ENCODE results near the gene FAM83C. TPM values are rescaled to one million over a fixed set of nuclear protein-coding genes. Genes with fewer than 3 reads are reported as not detected.

Gene FAM83C
- not detected for polyA plus RNA-seq (2012; ENCODE audit: missing spikeins)

DNA sequence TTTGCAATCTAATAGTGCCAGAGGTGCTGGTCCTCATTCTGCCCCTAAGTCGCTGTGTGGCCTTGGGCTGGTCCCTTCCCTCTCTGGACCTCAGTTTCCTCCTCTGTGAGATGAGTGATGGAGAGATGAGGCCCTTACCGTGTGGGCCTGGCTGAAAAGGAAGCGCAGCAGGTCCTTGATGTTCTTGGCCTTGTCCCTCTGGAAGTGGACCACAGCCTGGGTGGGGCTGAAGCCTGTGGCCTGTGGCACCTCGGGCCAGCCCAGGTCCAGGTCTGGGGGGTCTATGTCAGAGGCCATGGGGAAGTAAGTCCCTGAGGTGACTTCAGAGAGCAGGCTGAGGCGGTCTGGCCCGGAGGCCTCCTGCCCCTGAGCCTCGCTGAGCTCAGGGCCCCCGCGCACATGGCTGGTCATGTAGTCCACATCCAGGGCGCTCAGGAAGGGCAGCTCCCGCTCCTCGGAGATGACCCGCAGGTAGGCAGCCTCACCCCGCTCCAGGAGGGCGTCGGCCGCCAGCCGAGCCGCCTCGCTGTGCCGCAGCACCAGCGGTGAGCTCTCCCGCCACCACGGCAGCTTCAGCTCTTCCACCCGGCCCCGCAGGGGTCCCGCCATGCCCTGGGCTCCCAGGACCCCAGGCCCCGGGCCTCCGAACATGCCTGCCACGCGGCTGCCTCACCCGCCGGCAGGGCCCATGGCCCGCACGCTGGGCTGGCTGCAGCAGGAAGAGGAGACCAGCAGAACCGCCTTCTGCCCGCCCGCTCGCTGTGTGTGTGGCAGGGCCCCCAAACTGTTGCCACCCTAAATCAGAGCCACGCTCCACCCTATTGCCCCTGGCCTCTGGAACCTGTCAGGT, at the start of gene FAM83C:
Gene FAM83C, minus strand, starts transcription at position 772 of the 850 bp plus-strand sequence. Its CDS starts 121 bp downstream, at position 651.
- DNase-seq (ENCODE audit: insufficient read length) (no peak), FAIRE-seq (no peak)
- TF ChIP-seq POLR2A (IDR thresholded peaks at IDR 0.05; ENCODE audit: low read depth, low read length) = no peak
- no peak for TF ChIP-seq POLR2AphosphoS5 (IDR thresholded peaks at IDR 0.05; ENCODE audit: low read depth, low read length)
- TF ChIP-seq TAF1 (IDR thresholded peaks at IDR 0.05; ENCODE audit: borderline replicate concordance, low read depth, low read length) = no peak

DNA sequence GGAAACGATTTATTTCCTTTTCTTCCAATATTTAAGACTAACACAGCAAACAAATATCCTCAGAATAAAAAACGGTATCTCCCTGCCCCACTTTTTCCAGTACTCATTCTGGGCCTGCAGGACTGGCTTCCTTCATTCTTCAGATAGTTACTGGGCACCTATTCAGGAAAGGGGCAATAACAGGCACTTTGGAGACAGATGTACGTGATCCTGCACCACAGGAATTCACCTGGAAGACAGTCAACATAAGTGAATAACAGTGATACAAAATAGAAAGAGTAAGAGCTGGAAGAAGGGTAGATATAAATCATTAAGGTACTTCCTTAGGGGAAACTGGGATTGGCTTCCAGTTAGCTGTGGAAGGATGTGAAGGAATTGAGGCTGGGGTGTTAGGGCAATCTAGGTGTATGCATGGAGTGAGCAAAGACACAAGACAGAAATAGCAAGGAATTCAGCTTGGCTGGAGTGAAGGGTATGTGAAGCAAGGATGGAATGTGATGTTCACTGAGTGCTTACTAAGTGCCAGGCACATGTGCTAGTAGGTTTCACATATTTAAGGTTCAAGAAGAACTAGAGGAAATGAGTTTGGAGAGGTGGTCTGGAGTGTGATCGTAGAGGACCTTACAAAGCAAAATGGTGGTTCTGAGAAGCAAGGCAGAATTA, 49.3 kb upstream of the FAM83C start:
- DNase-seq (ENCODE audit: insufficient read length) = no peak
- FAIRE-seq = no peak

DNA sequence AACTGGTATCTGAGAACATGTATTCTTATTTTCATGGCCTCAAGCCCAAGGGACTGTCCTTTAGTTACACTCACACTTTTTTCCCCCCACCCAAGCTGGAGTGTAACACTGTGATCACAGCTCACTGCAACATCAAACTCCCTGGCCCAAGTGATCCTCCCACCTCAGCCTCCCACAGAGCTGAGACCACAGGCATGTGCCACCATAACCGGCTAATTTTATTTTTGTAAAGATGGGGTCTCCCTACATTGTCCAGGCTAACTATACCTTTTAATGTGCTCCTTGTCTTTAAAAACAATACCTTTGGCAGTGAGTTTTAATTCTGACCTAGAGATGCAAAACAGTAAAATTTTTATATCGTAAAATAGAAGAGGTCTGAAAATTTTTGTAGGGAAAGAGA, 48.2 kb upstream of the FAM83C start:
- TF ChIP-seq TAF1 (IDR thresholded peaks at IDR 0.05; ENCODE audit: borderline replicate concordance, low read depth, low read length) = no peak
- no peak for TF ChIP-seq POLR2A (IDR thresholded peaks at IDR 0.05; ENCODE audit: low read depth, low read length)
- TF ChIP-seq POLR2AphosphoS5 (IDR thresholded peaks at IDR 0.05; ENCODE audit: low read depth, low read length) = no peak
- DNase-seq (ENCODE audit: insufficient read length) (no peak), FAIRE-seq (no peak)

More for the DNA sequence above, 49.3 kb upstream of the FAM83C start:
- TF ChIP-seq TAF1 (IDR thresholded peaks at IDR 0.05; ENCODE audit: borderline replicate concordance, low read depth, low read length) (no peak), POLR2AphosphoS5 (IDR thresholded peaks at IDR 0.05; ENCODE audit: low read depth, low read length) (no peak)

DNA sequence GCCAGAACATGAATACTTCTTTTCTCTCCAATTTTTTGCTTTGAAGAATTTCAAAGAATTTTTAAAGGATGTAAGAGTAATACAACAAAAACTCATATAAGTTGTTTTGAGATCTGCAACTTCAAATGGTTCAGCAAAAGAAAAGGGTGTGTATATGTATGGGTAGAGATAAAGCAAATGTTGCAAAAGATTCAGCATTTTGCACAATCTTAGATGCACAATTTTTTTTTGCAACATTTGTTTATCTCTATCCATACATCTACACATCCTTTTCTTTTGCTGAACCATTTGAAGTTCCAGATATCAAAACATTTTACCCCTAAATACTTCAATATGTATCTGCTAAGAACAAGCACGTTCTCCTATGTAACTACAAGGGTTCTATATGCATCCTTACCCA, 47.4 kb upstream of the FAM83C start:
- no peak for FAIRE-seq
- TF ChIP-seq TAF1 (IDR thresholded peaks at IDR 0.05; ENCODE audit: borderline replicate concordance, low read depth, low read length) (no peak), POLR2AphosphoS5 (IDR thresholded peaks at IDR 0.05; ENCODE audit: low read depth, low read length) (no peak), POLR2A (IDR thresholded peaks at IDR 0.05; ENCODE audit: low read depth, low read length) (no peak)
- no peak for DNase-seq (ENCODE audit: insufficient read length)

DNA sequence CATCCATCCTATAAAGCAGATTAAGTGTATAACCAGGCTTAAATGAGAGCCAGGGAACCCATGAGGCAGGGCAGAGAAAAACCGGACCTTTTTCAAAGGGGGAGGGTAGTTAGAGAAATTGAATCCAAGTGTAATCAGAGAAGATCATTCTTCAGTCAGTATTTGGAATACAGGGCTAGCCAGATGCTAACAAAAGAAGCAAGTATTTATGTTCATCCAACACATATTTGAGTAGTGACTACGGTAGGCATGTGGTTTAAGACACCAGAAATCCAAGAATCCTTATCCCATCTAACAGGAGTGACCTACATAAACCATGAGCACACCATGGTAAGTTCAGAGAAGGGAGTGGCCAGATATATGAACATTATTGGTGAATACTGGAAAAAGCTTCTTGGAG, 46.8 kb upstream of the FAM83C start:
- DNase-seq (ENCODE audit: insufficient read length) (no peak), FAIRE-seq (no peak)
- TF ChIP-seq TAF1 (IDR thresholded peaks at IDR 0.05; ENCODE audit: borderline replicate concordance, low read depth, low read length) (no peak), POLR2A (IDR thresholded peaks at IDR 0.05; ENCODE audit: low read depth, low read length) (no peak), POLR2AphosphoS5 (IDR thresholded peaks at IDR 0.05; ENCODE audit: low read depth, low read length) (no peak)

DNA sequence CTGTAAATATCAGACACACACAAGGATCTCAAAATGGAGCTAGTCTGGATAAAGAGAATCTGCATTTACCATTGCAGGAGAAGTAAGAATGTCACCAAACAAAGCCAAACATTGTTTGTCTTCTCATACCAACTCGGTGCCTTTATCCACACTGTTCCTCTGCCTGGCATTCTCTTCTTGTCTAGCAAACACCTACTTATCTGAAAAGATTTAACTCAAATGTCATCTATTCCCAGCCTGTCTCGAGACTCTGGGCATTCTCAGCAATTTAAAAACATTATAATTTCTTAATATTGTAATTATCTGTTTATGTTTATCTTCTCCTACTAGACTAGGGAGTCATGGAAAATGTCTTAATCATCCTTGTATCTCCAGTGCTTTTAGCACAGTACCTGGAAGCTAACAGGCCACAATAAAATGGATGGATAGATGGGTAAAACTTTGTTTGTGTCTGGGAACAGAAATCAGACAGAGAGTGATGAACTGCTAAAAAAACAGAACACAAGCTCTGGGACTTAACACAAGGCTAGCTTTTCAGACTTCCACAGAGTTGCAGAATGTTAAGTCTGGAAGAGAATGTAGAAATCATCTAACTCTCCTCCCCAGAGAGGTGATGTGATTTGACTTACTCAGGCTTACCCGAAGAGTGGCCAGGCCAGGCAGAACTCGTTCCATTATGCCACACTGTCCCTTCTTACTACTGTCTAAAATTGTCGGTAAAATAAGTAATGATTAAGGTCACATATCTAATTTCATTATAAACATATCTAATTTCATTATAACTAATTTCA, 42.3 kb upstream of the FAM83C start:
- no peak for TF ChIP-seq TAF1 (IDR thresholded peaks at IDR 0.05; ENCODE audit: borderline replicate concordance, low read depth, low read length)
- no peak for TF ChIP-seq POLR2A (IDR thresholded peaks at IDR 0.05; ENCODE audit: low read depth, low read length)
- no peak for TF ChIP-seq POLR2AphosphoS5 (IDR thresholded peaks at IDR 0.05; ENCODE audit: low read depth, low read length)
- FAIRE-seq = no peak

DNA sequence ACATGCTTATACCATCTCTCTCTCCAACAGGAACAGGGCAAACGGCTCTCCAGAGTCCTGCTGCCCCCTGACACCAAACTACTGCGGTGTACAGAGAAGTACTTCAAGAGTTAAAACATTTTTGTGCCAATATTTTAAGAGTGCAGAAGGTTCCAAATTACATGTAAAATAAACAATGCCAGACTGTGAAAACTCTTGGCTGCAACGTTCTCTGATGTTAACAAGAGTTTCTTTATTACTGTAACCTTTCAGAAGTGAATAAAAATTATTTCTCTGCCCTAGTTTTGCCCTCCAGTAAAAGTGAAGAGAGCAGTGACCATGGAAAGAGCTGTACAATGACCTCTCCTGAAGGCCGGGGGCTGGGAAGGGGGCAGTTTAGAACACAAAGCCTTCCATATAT, 41.4 kb upstream of the FAM83C start:
- no peak for DNase-seq (ENCODE audit: insufficient read length)
- FAIRE-seq = no peak
- no peak for TF ChIP-seq TAF1 (IDR thresholded peaks at IDR 0.05; ENCODE audit: borderline replicate concordance, low read depth, low read length)
- no peak for TF ChIP-seq POLR2A (IDR thresholded peaks at IDR 0.05; ENCODE audit: low read depth, low read length)
- no peak for TF ChIP-seq POLR2AphosphoS5 (IDR thresholded peaks at IDR 0.05; ENCODE audit: low read depth, low read length)

More for the DNA sequence above, 42.3 kb upstream of the FAM83C start:
- no peak for DNase-seq (ENCODE audit: insufficient read length)

DNA sequence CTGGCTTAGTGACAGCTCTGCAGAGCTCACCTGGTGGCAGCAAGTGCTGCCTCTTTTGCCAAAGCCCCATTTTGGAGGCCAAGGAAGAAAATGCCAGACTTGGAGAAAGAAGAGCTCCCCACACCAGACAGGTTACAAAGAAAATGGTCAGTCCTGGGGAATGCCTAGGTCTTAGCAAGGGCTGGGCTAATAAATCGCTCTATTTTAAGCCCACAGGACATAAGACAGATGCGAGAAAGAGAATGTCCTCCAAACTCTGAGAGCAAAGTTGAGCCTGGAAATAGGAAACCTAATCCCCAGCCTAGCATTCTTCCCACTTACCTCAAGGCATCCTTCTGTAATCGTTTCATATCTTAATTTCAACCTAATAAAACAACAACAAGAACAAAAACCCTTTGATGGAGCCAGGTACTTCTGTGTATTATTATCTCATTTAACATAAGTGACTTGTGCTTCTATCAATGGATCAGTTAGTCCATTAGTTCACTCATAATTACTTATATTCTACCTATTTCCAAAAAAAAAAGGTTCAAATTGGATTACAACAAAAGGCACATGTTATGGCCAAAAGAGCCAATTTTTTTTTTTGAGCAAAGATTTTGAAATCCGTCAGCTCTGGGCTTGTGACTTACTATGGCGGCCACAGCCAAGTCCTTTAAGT, 40.4 kb upstream of the FAM83C start:
- DNase-seq (ENCODE audit: insufficient read length) = no peak
- FAIRE-seq = no peak
- TF ChIP-seq POLR2AphosphoS5 (IDR thresholded peaks at IDR 0.05; ENCODE audit: low read depth, low read length) = no peak
- TF ChIP-seq POLR2A (IDR thresholded peaks at IDR 0.05; ENCODE audit: low read depth, low read length) = no peak
- no peak for TF ChIP-seq TAF1 (IDR thresholded peaks at IDR 0.05; ENCODE audit: borderline replicate concordance, low read depth, low read length)

DNA sequence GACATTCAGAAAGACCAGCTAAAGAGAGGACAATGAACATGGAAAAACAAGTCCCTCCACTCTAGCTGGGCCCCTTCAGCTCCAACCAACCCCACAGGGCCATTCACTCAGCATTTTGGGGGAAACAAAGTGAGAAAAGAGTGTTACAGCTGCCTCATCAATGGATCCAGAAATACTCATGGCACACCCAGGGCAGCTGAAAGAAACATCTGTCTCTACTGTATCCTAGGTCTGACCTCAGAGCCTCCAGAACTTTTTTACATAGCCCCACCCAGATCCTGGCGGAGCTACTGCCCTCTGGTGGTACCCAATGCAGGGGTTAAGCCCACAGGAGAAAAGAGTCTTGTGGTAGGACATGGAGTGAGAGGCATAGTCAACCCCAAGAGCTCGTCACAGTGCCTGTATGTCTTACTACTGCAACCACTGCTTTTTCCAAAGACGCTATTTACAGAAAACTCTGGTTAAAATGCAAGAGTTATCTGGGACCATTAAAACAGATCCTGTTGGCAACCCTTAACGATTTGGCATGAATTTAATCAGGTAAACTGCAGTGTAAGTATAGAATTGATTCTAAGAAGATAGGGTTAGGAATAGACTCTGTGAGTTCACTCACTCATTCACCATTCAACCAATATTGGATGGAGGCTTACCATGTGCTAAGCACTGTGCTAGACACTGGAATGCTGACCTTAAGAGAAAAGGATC, 37.4 kb upstream of the FAM83C start:
- TF ChIP-seq TAF1 (IDR thresholded peaks at IDR 0.05; ENCODE audit: borderline replicate concordance, low read depth, low read length) = no peak
- no peak for FAIRE-seq
- no peak for DNase-seq (ENCODE audit: insufficient read length)

DNA sequence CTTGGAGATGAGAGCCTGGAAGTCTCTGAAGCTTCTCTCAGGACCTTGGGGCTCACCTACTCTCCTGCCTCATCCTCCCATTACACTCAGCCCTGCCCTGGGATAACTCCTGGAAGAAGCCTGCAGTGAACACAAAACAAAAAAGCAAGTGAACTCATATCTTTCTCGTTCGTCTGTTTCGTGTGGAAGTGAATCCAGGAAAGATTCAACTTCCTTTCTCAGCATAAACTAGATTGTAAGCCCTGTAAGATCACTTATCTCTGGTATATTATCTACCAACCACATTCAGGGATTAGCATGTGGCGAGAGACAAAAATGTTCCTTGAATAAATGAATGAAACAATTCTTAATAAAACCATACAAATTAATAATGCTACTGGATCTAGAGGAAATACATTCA, 36.5 kb upstream of the FAM83C start:
- FAIRE-seq (no peak), DNase-seq (ENCODE audit: insufficient read length) (no peak)
- TF ChIP-seq POLR2AphosphoS5 (IDR thresholded peaks at IDR 0.05; ENCODE audit: low read depth, low read length) = no peak
- TF ChIP-seq POLR2A (IDR thresholded peaks at IDR 0.05; ENCODE audit: low read depth, low read length) = no peak
- TF ChIP-seq TAF1 (IDR thresholded peaks at IDR 0.05; ENCODE audit: borderline replicate concordance, low read depth, low read length) = no peak

Measured in GM12892 (cell line).